ENCODE data around the gene DMAP1. TPM values are rescaled to one million over a fixed set of nuclear protein-coding genes. Genes with fewer than 3 reads are reported as not detected.

Gene DMAP1
- total RNA-seq, 2 experiments from 2014 or later: 31.5 to 32.3 TPM

GRCh38 chr1:44259090-44259489, 45.8 kb downstream of the DMAP1 start:
- H3K4me1 Mint-ChIP-seq: peaks cover 1% of the 10 kb centered on the region
- peaks cover 2% of the 10 kb centered on the region for H3K36me3 Mint-ChIP-seq
- H3K27me3 Mint-ChIP-seq: no peaks in the 10 kb centered on the region
- DNase-seq: no peak
- H3K4me3 Mint-ChIP-seq: no peak overlapping the region
- H3K9me3 Mint-ChIP-seq: no peaks in the 10 kb centered on the region
- no peak overlapping the region for H3K27ac Mint-ChIP-seq

GRCh38 chr1:44260792-44261170, 47.5 kb downstream of the DMAP1 start:
- Mint-ChIP-seq H3K4me3 (no peak overlapping the region), H3K27ac (no peak overlapping the region), H3K4me1 (peaks cover 14% of the 10 kb centered on the region), H3K27me3 (no peaks in the 10 kb centered on the region), H3K36me3 (peaks cover 2% of the 10 kb centered on the region), H3K9me3 (no peaks in the 10 kb centered on the region)
- DNase-seq: no peak

GRCh38 chr1:44261171-44261817, 48.0 kb downstream of the DMAP1 start:
- Mint-ChIP-seq H3K9me3 (no peaks in the 10 kb centered on the region), H3K36me3 (peaks cover 2% of the 10 kb centered on the region), H3K27ac (no peak overlapping the region), H3K27me3 (no peaks in the 10 kb centered on the region), H3K4me1 (peaks cover 18% of the 10 kb centered on the region), H3K4me3 (no peak overlapping the region)
- DNase-seq: no peak

- DNase-seq: no peak
- Mint-ChIP-seq H3K9me3 (no peaks in the 10 kb centered on the region), H3K4me3 (no peak overlapping the region), H3K27me3 (no peaks in the 10 kb centered on the region), H3K27ac (no peak overlapping the region), H3K36me3 (peaks cover 2% of the 10 kb centered on the region), H3K4me1 (peaks cover 22% of the 10 kb centered on the region)
Observed at GRCh38 chr1:44261962-44262361, 48.7 kb downstream of the DMAP1 start.

GRCh38 chr1:44262414-44262813, 49.1 kb downstream of the DMAP1 start:
- Mint-ChIP-seq H3K27me3 (no peaks in the 10 kb centered on the region), H3K9me3 (no peaks in the 10 kb centered on the region), H3K4me1 (peaks cover 22% of the 10 kb centered on the region), H3K36me3 (peaks cover 2% of the 10 kb centered on the region), H3K27ac (no peak overlapping the region), H3K4me3 (no peak overlapping the region)
- no peak for DNase-seq

- Mint-ChIP-seq H3K4me1 (peaks cover 22% of the 10 kb centered on the region), H3K36me3 (peaks cover 2% of the 10 kb centered on the region), H3K27ac (no peak overlapping the region), H3K9me3 (no peaks in the 10 kb centered on the region), H3K27me3 (no peaks in the 10 kb centered on the region), H3K4me3 (no peak overlapping the region)
- DNase-seq: no peak
Observed at GRCh38 chr1:44262816-44263567, 49.7 kb downstream of the DMAP1 start.

GRCh38 chr1:44263568-44264450, 50.5 kb downstream of the DMAP1 start:
- H3K9me3 Mint-ChIP-seq: no peaks in the 10 kb centered on the region
- H3K4me1 Mint-ChIP-seq: peaks cover 22% of the 10 kb centered on the region
- H3K27ac Mint-ChIP-seq: no peak overlapping the region
- H3K4me3 Mint-ChIP-seq: no peak overlapping the region
- DNase-seq: no peak
- peaks cover 2% of the 10 kb centered on the region for H3K36me3 Mint-ChIP-seq
- H3K27me3 Mint-ChIP-seq: no peaks in the 10 kb centered on the region

- Mint-ChIP-seq H3K27me3 (no peaks in the 10 kb centered on the region), H3K36me3 (peaks cover 2% of the 10 kb centered on the region), H3K4me1 (peaks cover 28% of the 10 kb centered on the region), H3K27ac (no peak overlapping the region), H3K4me3 (no peak overlapping the region), H3K9me3 (no peaks in the 10 kb centered on the region)
- DNase-seq: no peak
Observed at GRCh38 chr1:44264451-44264771, 51.1 kb downstream of the DMAP1 start.

GRCh38 chr1:44265656-44266358, 52.5 kb downstream of the DMAP1 start:
- no peak for DNase-seq
- H3K4me3 Mint-ChIP-seq: no peak overlapping the region
- peaks cover under 1% of the 10 kb centered on the region for H3K36me3 Mint-ChIP-seq
- H3K9me3 Mint-ChIP-seq: no peaks in the 10 kb centered on the region
- H3K27me3 Mint-ChIP-seq: no peaks in the 10 kb centered on the region
- peak overlapping the region; percentile 17 for H3K27ac Mint-ChIP-seq
- H3K4me1 Mint-ChIP-seq: peaks cover 33% of the 10 kb centered on the region

GRCh38 chr1:44266400-44267344, 53.4 kb downstream of the DMAP1 start:
- Mint-ChIP-seq H3K36me3 (peaks cover 1% of the 10 kb centered on the region), H3K4me1 (peaks cover 33% of the 10 kb centered on the region), H3K9me3 (no peaks in the 10 kb centered on the region), H3K27me3 (no peaks in the 10 kb centered on the region), H3K4me3 (no peak overlapping the region), H3K27ac (no peak overlapping the region)
- DNase-seq: no peak

GRCh38 chr1:44267438-44267837, 54.2 kb downstream of the DMAP1 start:
- Mint-ChIP-seq H3K9me3 (no peaks in the 10 kb centered on the region), H3K4me3 (no peak overlapping the region), H3K27ac (no peak overlapping the region), H3K4me1 (peaks cover 33% of the 10 kb centered on the region), H3K36me3 (peaks cover 1% of the 10 kb centered on the region), H3K27me3 (no peaks in the 10 kb centered on the region)
- DNase-seq: no peak

GRCh38 chr1:44268054-44268453, 54.8 kb downstream of the DMAP1 start:
- no peaks in the 10 kb centered on the region for H3K9me3 Mint-ChIP-seq
- H3K27me3 Mint-ChIP-seq: no peaks in the 10 kb centered on the region
- peaks cover 32% of the 10 kb centered on the region for H3K4me1 Mint-ChIP-seq
- H3K4me3 Mint-ChIP-seq: no peak overlapping the region
- peaks cover 1% of the 10 kb centered on the region for H3K36me3 Mint-ChIP-seq
- H3K27ac Mint-ChIP-seq: no peak overlapping the region
- no peak for DNase-seq
